Putamen (tissue), 1 donor: ENCODE data around the gene TBC1D13.
"Not testable (repeated sequence)": the region's sequence is repeated elsewhere in the genome, so short reads cannot be mapped to it uniquely, and the experiment has no call there.

ENCODE experiments used
- DNase-seq: peaks from one replicate; pipeline ENCODE4 v3.0.0-alpha.2; 2016; ENCODE audit warnings: low spot score

TBC1D13 gene

DNA sequence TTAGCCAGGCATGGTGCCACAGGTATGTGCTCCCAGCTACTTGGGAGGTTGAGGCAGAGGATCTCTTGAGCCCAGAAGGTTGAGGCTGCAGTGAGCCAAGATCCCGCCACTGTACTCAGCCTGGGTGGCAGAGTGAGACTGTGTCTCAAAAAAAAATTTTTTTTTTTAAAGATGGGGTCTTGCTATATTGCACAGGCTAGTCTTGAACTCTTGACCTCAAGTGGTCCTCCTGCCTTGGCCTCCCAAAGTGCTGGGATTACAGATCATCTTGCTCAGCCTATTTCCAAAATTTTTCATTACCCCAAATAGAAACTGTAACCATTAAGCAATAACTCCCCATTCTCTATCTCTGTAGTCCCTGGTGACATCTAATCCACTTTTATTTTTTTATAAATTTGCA lies 4.4 kb upstream of the TBC1D13 start:
- DNase-seq, result no peak

DNA sequence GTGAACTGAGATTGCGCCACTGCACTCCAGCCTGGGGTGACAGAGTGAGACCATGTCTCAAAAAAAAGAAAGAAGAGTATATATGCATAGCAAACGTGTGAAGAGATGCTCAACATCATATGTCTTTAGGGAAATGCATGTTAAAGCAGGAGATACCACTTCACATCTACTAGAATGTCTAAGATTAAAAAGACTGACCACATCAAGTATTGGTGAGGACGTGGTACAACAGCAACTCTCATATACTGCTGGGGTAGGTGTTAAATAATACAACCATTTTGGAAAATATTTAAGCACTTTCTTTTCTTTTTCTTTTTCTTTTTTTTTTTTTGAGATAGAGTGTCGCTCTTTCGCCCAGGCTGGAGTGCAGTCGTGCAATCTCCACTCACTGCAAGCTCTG lies 1.6 kb upstream of the TBC1D13 start:
- DNase-seq, result no peak

DNA sequence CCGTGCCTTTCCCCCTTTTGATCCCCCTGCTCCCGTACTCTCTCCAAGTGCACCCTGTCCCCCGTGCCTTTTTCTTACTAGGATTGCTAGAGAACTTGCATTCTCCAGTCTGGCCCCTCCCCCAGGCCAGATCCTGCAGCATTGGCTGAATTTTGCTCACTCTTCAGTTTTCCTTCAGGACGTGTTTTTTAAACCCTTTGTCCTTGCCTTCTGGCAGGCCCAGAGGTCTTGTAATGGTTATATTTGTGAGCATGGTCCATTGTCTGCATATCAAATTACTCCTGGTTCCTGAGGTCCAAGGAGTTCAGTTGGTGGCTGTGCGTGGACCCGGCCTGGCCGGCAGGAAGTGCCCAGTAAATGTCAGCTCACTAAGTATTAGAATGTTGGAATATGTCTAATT lies 606 bp downstream of the TBC1D13 start:
- no peak for DNase-seq

GRCh38 chr9:128788445-128788844 lies 1.4 kb downstream of the TBC1D13 start:
- DNase-seq, result no peak

DNA sequence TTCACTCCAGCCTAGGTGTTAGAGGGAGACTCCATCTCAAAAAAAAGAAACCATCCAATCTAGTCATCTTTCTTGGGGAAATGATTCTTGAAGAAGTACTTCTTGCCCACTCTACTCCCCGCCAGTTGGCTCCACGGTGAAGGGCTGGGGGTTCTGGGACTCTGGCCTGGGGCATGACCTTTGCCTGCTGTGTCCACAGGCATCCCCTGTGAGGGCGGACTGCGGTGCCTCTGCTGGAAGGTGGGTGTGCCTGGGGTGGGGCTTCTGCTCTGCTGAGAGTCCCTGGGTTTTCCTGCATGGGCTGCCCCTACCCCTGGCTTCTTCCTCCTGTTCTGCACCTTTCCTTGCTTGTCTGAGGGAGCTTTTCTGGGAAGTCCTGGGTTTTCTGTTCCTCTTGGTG lies 3.5 kb downstream of the TBC1D13 start:
- no peak for DNase-seq

GRCh38 chr9:128792134-128792533 lies 5.1 kb downstream of the TBC1D13 start:
- DNase-seq, result no peak

DNA sequence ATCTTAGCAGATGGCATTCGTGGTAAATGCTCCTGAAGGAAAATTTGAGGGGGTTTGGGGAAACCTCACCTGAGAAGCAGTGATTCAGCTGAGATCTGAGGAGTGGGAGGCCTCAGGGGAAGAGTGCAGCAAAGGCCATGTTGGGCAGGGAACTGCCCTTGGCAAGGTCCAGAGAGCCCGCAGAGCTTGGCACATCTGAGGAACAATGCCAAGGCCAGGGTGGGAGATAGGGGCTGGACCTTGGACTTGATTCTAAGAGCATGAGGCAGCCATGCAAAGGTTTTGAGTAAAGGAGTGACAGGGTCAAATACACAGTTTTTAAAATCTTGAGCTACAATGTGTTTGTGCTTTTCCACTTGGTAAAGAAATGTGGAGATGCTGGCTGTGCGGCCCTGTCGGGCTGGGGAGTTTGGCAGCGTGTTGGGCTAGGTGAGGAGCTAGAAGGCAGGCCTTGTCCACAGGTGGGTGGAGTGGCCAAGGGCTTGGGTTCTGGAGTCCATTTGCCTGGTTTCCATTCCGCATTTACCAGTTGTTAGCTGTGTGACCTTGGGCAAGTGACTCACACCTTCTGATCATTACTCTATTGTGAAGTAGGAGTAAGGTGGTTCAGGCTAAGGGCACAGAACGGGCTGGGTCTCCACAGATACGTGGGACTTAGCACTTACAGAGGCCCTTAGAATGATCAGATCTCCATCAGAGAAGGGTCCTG lies 6.1 kb downstream of the TBC1D13 start:
- DNase-seq, result no peak

DNA sequence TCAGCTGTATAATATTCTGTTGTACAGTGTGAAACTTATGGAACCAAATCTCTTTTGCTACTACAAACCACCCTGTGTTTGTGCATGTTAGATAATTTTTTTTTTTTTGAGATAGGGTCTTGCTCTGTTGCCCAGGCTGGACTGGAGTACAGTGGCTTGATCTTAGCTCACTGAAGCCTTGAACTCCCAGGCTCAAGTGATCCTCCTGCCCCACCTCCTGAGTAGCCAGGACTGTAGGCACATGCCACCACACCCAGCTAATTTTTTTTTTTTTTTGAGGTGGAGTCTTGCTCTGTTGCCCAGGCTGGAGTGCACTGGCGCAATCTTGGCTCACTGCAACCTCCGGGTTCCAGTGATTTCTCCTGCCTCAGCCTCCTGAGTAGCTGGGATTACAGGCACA lies 7.9 kb downstream of the TBC1D13 start:
- not testable (repeated sequence) for DNase-seq

DNA sequence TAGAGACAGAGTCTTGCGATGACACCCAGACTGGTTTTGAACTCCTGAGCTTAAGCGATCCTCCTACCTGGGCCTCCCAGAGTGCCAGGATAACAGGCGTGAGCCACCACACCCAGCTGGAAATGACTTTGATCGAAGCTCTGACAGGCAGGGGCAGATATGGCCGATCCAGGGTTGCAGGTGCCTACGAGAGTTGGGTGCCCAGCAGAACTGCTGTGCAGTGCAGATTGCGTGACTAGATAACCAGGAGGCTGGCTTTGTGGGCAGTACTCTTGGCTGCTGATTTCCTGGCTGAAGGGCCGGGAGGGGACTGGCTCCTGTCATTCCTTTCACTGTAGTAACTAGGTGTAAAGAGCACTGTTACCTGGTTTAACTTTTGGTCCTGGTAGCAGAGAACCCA lies 11.8 kb downstream of the TBC1D13 start:
- no peak for DNase-seq

DNA sequence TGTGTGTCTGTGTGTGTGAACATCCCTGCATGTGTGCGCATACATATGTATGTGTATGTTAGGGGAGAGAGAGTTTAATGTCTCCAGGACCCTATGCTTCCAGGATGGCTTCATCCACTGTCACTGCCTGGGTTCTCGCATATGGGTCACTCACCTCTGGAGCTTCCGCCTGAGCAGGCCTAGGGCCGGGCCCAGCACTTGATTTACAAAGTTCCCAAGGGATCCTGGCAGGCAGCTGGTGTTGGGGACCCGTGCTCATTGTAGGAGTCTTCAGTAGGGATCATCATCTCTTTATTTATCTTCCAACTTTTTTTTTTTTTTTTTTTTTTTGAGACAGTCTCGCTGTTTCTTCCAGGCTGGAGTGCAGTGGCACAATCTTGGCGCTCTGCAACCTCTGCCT lies 13.0 kb downstream of the TBC1D13 start:
- DNase-seq, result no peak

DNA sequence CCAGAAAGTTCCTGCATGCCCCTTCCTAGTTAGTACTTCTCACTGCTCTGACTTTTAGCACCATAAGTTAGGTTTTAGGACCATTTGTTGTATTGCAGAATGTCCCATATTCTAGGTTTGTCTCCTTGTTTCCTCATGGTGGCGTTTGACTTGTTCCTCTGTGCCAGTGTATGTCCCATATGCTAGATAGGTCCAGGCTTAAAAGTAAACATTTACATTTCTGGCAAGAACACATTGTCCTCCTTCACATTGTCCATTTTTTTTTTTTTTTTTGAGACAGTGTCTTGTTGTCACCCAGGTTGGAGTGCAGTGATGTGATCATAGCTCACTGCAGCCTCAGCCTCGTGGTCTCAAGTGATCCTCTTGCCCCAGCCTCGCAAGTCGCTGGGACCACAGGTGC lies 15.4 kb downstream of the TBC1D13 start:
- no peak for DNase-seq

DNA sequence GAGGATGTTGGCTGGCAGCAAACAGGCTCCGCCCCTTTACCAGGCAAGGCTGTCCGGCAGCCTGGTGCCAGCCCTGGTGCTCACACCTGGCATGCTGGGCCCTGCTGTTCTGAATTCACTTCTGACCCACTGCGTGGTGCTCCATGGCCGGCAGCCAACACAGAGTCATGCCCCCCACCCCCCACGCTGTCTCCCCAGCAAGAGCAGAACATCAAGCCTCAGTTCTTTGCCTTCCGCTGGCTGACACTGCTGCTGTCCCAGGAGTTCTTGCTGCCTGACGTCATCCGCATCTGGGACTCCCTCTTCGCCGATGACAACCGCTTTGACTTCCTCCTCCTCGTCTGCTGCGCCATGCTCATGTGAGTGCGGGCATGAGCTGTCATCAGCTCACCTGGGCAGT lies 18.6 kb downstream of the TBC1D13 start:
- DNase-seq, result peak; percentile 71

DNA sequence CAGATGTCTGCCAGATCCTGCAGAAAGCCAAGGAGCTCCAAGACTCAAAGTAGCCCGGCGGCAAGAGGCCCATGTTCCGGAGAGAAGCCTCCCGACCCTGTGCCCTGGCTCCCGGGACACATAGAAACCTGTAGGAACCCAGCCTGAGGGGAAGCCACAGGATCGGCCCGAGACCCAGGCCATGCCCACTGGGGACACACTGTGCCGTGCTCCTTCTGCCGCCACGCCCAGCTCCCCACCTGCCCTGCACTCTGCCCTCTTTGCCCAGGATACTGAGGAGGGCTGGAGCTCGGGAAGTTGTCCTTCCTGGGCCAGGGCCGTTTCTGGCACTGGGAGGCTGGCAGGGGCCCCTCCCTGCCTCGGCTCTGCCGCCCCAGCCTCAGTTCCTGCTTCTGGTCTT lies 20.8 kb downstream of the TBC1D13 start:
- DNase-seq, result no peak

DNA sequence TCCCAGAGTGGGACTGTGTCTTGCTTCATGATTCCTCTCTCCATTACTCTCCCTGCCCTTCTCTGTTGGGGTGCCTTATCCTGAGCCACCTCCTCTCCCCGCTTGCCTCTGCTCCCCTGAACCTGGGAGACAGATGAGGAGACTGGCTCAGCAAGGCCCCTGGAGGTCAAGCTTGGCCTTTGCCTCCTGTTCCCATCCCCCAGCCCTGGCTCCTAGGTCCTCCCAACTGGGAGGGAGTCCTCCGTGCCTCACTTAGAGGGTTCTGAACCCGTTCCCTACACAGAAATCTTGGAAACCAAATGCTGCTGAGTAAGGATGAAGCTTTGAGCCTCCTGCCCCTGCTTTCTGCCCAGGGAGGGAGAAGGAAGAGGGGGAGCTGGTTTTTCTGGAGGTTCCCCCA lies 21.5 kb downstream of the TBC1D13 start:
- DNase-seq, result no peak

DNA sequence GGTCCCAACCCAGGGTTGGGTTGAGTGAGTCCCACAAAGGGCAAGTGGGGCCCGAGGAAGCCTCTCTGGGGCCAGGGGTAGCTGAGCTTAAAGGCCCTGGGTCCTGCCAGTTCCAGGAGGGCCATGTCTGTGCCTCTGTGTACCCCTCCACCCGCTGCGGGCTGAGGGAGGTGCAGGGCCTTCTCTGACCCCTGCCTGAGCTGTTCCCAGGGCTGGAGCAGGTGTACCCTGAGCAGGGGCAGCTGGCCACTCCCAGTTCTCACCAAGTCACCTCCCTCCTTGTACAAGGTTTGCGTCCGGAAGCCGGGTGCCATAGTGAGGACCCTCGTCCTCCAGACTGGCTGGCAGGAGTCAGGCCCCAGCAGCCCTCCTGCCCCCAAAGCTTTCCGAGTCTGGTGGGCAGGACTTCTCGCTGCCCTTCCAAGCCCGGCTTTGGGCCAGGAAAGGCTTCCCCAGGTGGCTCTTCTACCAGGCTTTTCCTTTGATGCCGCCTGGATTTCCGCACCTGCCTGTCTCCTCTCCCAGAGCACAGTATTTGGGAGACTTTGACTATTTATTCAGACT lies 22.1 kb downstream of the TBC1D13 start:
- DNase-seq, result no peak

DNA sequence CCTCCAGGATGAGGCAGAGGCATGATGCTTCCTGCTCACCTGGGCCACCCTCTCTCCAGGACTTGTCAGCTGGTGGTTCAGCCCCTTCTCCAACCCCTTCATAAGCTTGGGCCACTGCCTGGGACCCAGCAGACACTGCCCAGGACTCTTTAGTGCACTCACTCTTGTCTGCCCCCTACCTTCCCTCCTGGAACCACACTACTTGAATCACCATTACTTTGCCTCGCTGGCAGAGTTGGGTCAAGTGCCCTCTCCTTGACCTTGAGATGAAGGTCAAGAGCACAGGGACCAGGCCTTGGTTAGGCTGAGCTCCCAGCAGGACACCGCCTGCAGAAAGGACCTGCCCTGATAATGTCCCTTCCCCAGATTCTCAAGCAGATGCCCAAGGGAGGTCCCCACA lies 22.8 kb downstream of the TBC1D13 start:
- no peak for DNase-seq

DNA sequence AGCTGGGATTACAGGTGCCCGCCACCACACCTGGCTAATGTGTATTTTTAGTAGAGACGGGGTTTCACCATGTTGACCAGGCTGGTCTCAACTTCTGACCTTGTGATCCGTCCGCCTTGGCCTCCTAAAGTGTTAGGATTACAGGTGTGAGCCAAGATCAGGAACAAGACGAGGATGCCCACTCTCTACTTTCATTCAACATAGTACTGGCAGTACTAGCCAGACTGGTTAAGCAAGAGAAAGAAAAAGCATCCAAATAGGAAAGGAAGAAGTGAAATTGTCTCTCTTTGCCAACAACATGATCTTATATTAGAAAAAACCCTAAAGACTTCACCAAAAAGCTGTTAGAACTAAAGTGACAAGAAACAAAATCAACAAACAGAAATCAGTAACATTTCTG lies 23.8 kb downstream of the TBC1D13 start:
- no peak for DNase-seq

DNA sequence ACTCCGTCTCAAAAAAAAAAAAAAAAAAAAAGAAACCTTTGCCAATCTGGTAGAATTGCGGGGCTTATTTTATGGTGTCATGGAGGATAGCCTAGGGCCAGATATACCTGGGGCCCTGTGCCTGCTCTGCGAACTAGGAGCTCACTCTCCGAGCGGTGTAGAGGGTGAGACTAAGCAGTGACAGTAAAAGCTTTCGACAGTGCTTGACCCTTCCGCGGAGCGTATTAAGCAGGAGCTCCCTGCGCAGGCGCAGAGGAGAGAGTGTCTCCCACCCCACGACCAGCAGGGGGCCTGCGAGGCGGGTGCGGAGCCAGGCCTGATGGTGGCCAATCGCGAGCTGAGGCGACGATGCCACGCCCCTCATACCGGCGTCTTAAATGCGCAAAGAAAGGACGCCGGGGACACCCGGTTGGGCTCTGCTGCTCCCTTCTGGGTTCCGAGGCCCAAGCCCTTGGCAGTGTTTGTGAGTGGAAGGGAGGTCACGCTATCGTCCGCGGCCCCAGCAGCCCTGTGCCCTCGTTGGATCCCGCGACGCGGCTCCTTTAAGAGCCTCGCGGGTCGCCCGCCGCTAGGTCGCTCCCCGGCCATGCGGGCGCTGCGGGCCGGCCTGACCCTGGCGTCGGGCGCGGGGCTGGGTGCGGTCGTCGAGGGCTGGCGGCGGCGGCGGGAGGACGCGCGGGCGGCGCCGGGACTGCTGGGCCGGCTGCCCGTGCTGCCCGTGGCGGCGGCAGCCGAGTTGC lies 31.2 kb downstream of the TBC1D13 start, which contains the start of gene ENDOG:
Gene ENDOG (plus strand): TSS at position 402 of the 740 bp plus-strand sequence. CDS start 185 bp downstream, at position 587.
- peak; percentile 97 for DNase-seq

- peak; percentile 46 for DNase-seq
Measured at GRCh38 chr9:128818839-128819715, 32.0 kb downstream of the TBC1D13 start.

GRCh38 chr9:128819716-128820664 lies 32.9 kb downstream of the TBC1D13 start:
- peak; percentile 60 for DNase-seq
